ENCODE measurements around the gene STAG2. TPM values are rescaled to one million over a fixed set of nuclear protein-coding genes. Genes with fewer than 3 reads are reported as not detected.
"Not testable (repeated sequence)": the region's sequence is repeated elsewhere in the genome, so short reads cannot be mapped to it uniquely, and the experiment has no call there.

STAG2 gene
- total and polyA plus RNA-seq, 2 experiments from 2014 or later = 18.2 to 70.6 TPM

DNA sequence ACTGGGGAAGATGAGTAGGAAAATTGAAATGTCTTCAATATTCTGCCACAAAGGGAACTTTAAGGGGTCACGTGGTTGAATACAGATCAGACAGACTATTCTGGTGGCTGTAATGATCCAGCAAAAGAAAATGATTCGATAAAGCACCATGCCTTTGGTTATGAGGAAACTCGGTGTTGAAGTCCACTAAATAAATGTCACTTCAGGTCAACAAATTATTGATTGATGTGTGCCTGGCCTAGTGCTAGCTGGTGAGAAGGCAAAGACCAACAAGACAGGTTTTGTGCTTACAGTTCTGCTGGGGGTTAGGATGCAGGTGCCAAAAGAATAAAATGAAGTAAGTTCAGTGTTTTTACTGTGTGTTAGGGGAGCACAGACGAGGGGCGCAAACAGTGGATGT, 142.5 kb downstream of the STAG2 start:
- no peak overlapping the region for H3K4me3 ChIP-seq
- H3K4me1 ChIP-seq (ENCODE audit: low read depth) = no peaks in the 10 kb centered on the region
- H3K9me3 ChIP-seq (ENCODE audit: low read depth) = no peaks in the 10 kb centered on the region
- TF ChIP-seq, protein P1, sequence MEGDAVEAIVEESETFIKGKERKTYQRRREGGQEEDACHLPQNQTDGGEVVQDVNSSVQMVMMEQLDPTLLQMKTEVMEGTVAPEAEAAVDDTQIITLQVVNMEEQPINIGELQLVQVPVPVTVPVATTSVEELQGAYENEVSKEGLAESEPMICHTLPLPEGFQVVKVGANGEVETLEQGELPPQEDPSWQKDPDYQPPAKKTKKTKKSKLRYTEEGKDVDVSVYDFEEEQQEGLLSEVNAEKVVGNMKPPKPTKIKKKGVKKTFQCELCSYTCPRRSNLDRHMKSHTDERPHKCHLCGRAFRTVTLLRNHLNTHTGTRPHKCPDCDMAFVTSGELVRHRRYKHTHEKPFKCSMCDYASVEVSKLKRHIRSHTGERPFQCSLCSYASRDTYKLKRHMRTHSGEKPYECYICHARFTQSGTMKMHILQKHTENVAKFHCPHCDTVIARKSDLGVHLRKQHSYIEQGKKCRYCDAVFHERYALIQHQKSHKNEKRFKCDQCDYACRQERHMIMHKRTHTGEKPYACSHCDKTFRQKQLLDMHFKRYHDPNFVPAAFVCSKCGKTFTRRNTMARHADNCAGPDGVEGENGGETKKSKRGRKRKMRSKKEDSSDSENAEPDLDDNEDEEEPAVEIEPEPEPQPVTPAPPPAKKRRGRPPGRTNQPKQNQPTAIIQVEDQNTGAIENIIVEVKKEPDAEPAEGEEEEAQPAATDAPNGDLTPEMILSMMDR (IDR thresholded peaks at IDR 0.05; ENCODE audit: low read depth, low read length) = no peak
- DNase-seq (ENCODE audit: low read depth in 1 of 2, low spot score in 1 of 2) = no peak
- no peaks in the 10 kb centered on the region for H3K27me3 ChIP-seq
- H3K27ac ChIP-seq = no peak overlapping the region
- peaks cover 4% of the 10 kb centered on the region for H3K36me3 ChIP-seq

DNA sequence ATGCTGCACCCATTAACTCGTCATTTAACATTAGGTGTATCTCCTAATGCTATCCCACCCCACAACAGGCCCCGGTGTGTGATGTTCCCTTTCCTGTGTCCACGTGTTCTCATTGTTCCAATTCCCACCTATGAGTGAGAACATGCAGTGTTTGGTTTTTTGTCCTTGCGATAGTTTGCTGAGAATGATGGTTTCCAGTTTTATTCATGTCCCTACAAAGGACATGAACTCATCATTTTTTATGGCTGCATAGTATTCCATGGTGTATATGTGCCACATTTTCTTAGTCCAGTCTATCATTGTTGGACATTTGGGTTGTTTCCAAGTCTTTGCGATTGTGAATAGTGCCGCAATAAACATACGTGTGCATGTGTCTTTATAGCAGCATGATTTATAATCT, 143.0 kb downstream of the STAG2 start:
- H3K27me3 ChIP-seq; H3K36me3 ChIP-seq; H3K4me3 ChIP-seq; H3K4me1 ChIP-seq (ENCODE audit: low read depth); H3K27ac ChIP-seq; DNase-seq (ENCODE audit: low read depth in 1 of 2, low spot score in 1 of 2); H3K9me3 ChIP-seq (ENCODE audit: low read depth): not testable (repeated sequence)

DNA sequence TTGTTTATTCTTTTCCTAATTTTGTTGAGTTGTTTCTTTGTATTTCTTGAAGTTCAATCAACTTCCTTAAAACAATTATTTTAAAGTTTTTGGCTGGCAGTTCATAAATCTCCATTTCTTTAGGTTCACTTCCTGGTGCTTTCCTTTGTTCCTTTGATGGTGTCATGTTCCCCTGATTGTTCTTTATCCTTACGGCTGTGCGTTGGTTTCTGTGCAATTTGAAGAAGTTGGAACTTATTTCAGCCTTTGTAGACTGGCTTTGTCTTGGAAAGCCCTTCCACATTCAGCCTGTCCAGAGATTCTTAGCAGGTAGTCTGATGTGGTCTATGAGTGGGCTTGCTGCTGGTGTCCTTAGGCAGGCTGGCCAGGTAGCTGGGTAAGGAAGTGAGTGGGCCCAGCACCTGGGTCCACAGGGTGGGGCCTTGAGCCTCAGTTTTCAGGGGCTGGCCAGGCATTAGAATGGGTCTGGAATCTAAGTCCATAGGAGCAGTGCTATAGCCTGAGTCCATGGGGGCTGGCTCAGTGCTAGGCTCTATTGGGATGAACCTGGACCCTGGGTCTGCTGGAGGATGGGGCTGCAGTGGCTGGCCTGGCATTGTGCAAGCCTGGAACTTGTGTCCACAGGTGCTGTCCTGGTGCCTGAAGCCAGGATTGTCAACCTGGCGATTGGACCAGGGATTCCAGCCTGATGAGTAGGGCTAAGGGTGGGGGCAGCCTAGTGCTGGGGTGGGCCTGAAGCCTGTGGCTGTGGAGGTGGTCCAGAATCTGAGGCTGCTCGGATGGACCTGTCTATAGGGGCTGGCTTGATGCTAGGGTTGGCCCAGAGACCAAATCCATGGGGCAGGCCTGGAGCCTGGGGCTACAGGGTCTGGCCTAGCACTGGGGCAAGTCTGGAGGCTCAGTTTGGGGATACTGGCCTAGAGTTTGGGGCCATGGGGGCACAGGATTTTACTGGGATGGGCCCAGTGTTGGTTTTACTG, 152.4 kb downstream of the STAG2 start:
- H3K9me3 ChIP-seq (ENCODE audit: low read depth) = no peaks in the 10 kb centered on the region
- H3K36me3 ChIP-seq = no peaks in the 10 kb centered on the region
- no peak overlapping the region for H3K4me3 ChIP-seq
- H3K27ac ChIP-seq = no peak overlapping the region
- H3K4me1 ChIP-seq (ENCODE audit: low read depth) = no peaks in the 10 kb centered on the region
- H3K27me3 ChIP-seq = no peaks in the 10 kb centered on the region
- TF ChIP-seq, protein P1 (IDR thresholded peaks at IDR 0.05; ENCODE audit: low read depth, low read length) = no peak
- DNase-seq (ENCODE audit: low read depth in 1 of 2, low spot score in 1 of 2) = no peak

DNA sequence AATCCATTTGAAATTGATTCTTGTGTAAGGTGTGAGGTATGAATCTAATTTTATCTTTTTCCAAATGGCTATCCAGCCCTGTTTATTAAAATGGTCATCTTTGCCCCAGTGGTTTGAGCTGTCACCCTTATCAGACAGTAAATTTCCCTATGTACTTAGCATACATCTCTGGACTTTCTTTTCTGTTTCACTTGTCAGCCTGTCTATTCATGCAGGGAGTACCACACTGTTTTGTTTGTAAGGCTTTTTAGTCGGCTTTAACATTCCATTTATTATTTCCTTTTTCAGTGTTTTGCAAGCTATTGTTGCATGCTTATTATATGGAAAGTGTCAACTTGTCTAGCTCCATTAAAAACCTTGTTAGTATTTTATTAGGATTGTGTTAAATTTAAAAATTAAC, 155.8 kb downstream of the STAG2 start:
- Histone ChIP-seq H3K36me3 (no peaks in the 10 kb centered on the region), H3K9me3 (ENCODE audit: low read depth) (no peaks in the 10 kb centered on the region), H3K4me1 (ENCODE audit: low read depth) (no peaks in the 10 kb centered on the region), H3K27me3 (no peaks in the 10 kb centered on the region), H3K27ac (no peak overlapping the region), H3K4me3 (no peak overlapping the region)
- no peak for DNase-seq (ENCODE audit: low read depth in 1 of 2, low spot score in 1 of 2)
- TF ChIP-seq, protein P1 (IDR thresholded peaks at IDR 0.05; ENCODE audit: low read depth, low read length) = no peak

DNA sequence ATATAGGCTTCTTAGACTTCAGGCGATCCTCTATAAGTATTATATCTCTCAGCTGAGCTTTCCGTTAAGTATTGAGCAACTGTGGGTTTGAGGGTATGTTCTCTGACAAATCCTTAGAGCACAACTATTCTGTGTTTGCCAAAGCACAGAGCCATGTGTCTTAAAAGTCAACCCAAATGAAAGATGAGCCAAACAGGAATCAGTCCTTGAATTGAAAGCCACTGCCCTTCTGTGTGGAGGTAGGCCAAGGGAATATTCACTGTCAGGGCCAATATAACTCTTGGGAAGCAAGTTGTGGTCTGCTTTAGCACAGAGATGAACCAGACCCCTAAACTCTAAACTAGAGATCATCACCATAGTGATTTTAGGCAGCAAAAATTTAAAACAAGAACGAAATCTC, 164.0 kb downstream of the STAG2 start:
- Histone ChIP-seq H3K36me3 (no peaks in the 10 kb centered on the region), H3K4me3 (no peak overlapping the region), H3K27me3 (no peaks in the 10 kb centered on the region), H3K4me1 (ENCODE audit: low read depth) (no peaks in the 10 kb centered on the region), H3K27ac (no peak overlapping the region), H3K9me3 (ENCODE audit: low read depth) (no peaks in the 10 kb centered on the region)
- DNase-seq (ENCODE audit: low read depth in 1 of 2, low spot score in 1 of 2) = peak in 1 of 2 donors; percentile 18
- TF ChIP-seq, protein P1 (IDR thresholded peaks at IDR 0.05; ENCODE audit: low read depth, low read length) = no peak

DNA sequence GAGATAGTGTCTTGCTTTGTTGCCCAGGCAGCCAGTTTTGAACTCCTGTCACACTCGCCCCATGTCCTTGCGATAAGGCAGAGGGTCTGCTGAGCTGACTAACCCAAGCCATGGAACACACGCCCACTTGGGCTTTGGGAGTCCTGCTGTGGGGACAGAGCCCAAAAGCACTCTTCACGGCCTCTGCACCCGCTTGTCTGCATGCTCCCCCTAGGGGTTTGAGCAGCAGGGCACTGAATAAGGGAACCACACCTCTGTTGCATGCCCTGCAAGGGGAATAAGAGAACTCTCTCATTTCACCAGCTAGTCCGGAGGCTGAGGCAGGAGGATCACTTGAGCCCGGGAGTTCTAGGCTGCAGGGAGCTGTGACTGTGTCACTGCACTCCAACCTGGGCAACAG, 166.0 kb downstream of the STAG2 start:
- Histone ChIP-seq H3K9me3 (ENCODE audit: low read depth) (no peaks in the 10 kb centered on the region), H3K27me3 (no peaks in the 10 kb centered on the region), H3K4me1 (ENCODE audit: low read depth) (no peaks in the 10 kb centered on the region), H3K27ac (no peak overlapping the region), H3K4me3 (no peak overlapping the region), H3K36me3 (no peaks in the 10 kb centered on the region)
- no peak for DNase-seq (ENCODE audit: low read depth in 1 of 2, low spot score in 1 of 2)
- TF ChIP-seq, protein P1 (IDR thresholded peaks at IDR 0.05; ENCODE audit: low read depth, low read length) = no peak

DNA sequence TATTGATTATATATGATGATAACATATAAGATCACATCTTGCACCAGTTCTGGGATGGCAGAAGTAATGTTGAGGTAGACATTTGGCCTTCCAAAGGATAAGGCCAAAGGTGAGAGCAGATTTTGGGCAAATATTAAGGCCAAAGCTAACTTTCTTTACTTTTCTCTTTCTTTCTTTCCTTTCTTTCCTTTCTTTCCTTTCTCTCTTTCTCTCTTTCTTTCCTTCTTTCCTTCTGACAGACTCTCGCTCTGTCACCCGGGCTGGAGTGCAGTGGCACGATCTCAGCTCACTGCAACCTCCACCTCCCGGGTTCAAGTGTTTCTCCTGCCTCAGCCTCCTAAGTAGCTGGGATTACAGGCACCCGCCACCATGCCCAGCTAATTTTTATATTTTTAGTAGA, 170.9 kb downstream of the STAG2 start:
- not testable (repeated sequence) for H3K27me3 ChIP-seq; H3K36me3 ChIP-seq; H3K4me1 ChIP-seq (ENCODE audit: low read depth); DNase-seq (ENCODE audit: low read depth in 1 of 2, low spot score in 1 of 2); H3K9me3 ChIP-seq (ENCODE audit: low read depth); H3K4me3 ChIP-seq; H3K27ac ChIP-seq

All from cardiac muscle cell (in vitro differentiated cells and primary cell).